Activated gamma-delta T cell treated with anti-CD3 and anti-CD28 coated beads, Interleukin-2, amount 50 U/mL, for 16 hours (primary cell): ENCODE results near the gene RGS19.
"Not testable (repeated sequence)": the region's sequence is repeated elsewhere in the genome, so short reads cannot be mapped to it uniquely, and the experiment has no call there.

Experiments
- DNase-seq: peaks from one replicate; pipeline ENCODE4 v3.0.0-alpha.2; 2020; ENCODE audit warnings: low read depth

The RGS19 gene

GRCh38 chr20:64095455-64095854, 16.1 kb upstream of the RGS19 start:
- DNase-seq, result no peak

GRCh38 chr20:64093013-64093503, 13.7 kb upstream of the RGS19 start:
- DNase-seq, result no peak

DNA sequence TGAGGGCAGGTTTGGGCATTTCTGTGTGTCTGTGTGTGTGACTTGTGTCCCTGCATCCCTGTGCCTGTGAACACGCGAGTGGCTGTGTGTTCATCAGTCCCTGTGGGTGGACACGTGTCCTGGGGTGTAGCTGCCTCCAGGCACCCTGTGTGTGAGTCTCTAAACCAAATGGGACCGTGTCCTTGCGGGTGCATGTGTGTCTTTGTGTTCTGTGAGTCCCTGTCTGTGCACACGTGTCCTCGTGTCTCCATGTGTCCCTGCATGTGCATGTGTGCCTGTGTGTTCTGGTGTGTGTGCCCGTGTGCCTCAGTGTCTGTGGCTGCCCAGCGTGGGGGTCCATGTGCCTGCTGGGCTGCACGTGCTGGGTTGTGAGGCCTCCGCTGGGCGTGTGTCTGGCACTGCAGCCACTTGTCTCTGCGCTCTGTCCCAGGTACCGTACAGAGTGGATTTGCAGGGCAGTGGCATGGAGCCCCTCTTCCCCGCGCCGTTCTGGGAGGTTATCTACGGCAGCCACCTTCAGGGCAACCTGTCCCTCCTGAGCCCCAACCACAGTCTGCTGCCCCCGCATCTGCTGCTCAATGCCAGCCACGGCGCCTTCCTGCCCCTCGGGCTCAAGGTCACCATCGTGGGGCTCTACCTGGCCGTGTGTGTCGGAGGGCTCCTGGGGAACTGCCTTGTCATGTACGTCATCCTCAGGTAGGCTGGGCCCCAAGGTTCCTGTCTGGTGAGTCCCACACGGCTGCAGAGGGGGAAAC, 13.1 kb upstream of the RGS19 start:
- no peak for DNase-seq

- no peak for DNase-seq
Observed at GRCh38 chr20:64091770-64092169, 12.5 kb upstream of the RGS19 start.

GRCh38 chr20:64091340-64091739, 12.0 kb upstream of the RGS19 start:
- no peak for DNase-seq

GRCh38 chr20:64090165-64090564, 10.8 kb upstream of the RGS19 start:
- no peak for DNase-seq

DNA sequence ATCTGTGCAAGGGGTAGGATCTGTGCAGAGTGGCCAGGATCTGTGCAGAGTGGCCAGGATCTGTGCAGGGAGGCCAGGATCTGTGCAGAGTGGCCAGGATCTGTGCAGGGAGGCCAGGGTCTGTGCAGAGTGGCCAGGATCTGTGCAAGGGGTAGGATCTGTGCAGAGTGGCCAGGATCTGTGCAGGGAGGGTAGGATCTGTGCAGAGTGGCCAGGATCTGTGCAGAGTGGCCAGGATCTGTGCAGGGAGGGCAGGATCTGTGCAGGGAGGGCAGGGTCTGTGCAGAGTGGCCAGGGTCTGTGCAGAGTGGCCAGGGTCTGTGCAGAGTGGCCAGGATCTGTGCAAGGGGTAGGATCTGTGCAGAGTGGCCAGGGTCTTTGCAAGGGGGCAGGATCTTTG, 9.3 kb upstream of the RGS19 start:
- DNase-seq, result not testable (repeated sequence)

DNA sequence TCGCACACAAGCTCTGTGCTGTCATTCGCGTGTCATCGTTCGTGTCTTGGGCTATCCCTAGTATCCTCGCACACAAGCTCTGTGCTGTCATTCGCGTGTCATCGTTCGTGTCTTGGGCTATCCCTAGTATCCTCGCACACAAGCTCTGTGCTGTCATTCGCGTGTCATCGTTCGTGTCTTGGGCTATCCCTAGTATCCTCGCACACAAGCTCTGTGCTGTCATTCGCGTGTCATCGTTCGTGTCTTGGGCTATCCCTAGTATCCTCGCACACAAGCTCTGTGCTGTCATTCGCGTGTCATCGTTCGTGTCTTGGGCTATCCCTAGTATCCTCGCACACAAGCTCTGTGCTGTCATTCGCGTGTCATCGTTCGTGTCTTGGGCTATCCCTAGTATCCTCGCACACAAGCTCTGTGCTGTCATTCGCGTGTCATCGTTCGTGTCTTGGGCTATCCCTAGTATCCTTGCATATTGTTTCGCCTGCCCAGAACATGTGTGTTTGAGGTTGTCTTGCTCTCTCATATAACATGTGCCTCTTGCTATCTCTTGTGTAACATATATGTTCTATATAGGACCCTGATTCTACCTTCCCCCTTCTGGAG, 8.0 kb upstream of the RGS19 start:
- DNase-seq, result not testable (repeated sequence)

GRCh38 chr20:64086801-64087200, 7.5 kb upstream of the RGS19 start:
- no peak for DNase-seq

GRCh38 chr20:64084685-64085152, 5.4 kb upstream of the RGS19 start:
- no peak for DNase-seq

DNA sequence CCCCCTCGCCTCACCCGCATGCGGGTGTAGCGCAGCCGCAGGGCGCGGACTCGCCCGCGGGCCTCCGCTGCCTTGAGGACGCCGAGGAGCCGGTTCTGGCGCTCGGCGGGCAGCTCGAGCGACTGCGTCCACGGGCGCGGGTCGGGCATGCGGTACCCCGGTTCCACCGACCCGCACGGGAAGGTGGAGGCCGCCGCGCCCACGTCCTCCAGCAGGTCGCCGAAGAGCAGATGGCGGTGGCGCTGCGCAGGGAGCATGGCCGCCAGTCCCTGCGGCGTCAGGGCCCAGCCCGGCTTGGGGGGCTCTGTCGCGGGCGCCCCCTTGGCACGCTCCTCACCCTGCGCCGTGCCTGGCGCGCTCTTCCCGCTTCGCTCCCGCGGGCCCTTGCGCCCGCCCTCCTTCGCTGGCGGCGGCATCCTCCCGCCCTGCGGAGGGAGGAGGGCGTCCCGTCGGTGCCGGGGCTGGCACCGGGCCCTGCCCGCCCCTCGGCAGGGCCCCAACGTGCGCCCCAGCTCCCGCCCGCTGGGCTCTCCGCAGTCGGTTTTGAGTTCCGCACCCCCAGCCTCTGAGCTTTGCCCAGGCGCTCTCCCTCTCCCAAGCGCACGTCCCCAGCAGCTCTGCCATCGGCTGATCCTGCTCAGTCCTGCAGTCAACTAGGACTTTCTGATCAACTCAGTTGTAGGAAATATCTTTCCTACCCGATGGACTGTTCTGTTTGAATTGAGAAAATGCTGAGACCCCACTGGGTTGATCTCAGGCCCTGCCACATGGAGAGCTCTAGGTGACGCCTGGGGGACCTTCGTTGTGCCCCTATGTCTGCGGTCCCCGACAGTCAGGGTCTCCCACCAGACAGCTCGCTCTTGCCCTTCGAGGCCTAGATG, 4.7 kb upstream of the RGS19 start, which contains the start of gene LKAAEAR1:
Gene LKAAEAR1, minus strand, starts transcription at position 595 of the 881 bp plus-strand sequence. Its CDS starts 179 bp downstream, at position 416.
- no peak for DNase-seq

- peak; percentile 46 for DNase-seq
Observed at GRCh38 chr20:64083378-64083803, 4.1 kb upstream of the RGS19 start.

DNA sequence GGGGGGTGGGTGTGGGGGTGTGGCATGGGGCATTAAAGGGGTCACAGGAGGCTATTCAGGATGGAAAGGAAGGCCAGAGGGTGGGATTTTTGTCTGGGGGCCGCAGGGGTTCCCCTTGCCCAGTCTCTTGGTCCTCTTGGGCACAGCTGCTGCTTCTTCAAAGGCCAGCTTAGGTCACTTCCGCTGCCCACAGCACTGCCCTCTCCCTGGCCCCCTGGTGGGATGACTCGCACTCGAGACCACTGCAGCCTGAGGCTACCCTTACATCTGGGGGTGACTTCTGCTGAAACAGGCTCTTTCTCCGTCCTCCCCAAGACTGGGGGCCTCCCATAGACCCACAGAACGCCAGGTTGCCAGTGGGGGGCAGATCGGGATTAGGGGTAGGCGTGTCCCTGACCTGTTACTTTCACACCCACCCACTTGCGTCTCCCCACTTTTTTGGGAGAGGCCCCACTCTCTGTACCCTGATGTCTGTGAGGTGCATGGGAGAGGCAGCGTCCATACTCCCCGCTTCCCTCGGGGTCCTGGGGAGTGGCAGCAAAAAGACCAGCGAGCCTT, 3.6 kb upstream of the RGS19 start:
- DNase-seq, result no peak

GRCh38 chr20:64082126-64082731, 2.9 kb upstream of the RGS19 start:
- DNase-seq, result no peak

GRCh38 chr20:64081624-64081964, 2.3 kb upstream of the RGS19 start:
- no peak for DNase-seq

DNA sequence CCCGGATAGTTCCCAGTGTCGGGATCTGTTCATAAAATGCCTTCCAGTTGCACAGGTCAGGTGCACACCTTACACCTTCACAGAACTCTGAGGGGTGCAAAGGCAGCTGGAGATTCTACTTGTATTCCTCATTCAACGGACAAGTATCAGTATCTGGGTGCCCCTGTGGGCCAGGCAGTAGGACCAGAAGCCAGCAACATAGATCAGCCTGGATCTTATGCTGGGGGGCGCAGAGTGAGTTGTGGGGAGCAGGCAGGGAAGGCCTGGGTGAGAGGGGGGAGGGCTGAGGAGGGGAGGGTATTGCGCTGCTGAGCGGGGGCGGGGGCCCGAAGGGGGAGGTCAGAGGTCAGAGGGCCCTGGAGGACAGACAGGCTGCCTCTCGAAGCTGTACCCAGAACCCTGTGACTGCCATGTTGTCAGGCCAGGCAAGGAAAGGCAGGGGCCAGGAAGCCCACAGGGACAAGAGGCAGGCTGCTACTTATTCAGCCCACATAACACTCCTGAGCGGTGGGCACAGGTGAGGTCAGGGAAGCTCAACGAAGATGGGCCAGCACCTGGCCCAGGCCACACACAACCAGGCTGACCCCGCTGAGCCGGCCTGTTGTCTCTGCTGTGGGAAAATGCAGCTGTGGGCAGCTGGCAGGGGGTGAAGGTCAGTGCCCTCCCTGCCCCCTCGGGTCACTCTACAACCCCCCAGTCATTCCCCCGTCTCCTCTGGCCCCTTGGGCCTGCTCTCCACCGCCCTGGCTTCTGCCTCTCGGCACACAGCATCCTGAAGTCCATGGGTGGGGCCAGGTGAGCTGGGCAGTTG, 1.7 kb upstream of the RGS19 start:
- no peak for DNase-seq

DNA sequence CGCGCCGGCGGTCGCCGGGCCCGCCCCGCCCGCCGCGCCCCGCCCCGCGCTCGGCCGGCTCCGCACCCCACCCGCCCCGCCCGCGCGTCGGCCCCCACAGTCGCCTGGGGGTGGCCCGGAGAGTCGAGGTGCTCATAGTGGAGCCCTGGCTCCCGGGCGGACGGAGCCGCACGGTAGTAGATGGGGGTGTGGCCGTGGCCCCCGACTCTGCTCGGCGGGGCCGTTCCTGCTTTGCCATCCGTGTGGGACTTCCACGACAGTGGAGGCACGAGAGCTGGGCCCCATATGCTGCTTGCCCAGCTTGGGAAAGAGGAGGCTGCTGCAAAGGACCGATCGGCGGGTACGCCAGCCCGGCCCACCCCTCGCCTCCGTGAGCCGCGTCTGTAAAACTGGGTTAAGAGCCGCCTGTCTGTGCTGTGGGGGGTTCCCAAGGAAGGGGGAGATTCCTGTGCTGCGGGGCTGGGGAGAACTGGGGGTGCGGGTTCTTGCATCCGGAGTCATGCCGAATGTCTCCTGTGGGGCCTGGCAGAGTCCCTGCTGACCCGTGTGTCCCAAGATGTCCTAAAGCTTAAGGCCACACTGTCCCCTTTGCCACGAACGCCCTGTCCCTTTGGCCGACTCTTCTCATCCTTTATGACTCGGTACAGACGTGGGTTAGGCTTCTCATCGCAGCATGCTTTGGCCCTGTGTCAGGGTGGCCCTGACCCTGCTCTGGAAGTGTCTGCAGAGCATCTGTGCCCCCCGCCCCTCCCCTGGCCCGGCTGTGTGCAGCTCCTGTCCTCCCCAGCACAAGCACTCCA, 895 bp upstream of the RGS19 start, which contains the start of gene OPRL1:
Gene OPRL1, plus strand, starts transcription at position 70 of the 800 bp plus-strand sequence. CDS start 12,639 bp downstream, outside the sequence.
- DNase-seq, result peak; percentile 28

DNA sequence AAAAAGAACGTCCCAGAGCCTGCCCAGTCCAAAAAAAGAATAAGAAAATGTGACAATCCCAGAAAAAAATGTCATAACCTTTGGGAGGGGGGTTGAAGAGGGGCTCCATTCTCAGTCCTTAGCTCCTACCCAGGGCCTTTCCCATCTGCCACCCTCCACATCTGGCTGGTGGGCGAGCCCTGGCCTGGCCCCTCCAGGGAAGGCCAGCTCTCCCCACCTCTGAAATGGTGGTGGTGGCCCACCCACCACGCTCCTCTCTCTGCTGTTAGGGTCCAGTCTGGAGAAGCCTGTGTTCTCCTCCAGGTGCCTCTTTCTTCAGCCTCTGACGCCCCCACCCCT, 415 bp downstream of the RGS19 start:
- DNase-seq, result no peak

DNA sequence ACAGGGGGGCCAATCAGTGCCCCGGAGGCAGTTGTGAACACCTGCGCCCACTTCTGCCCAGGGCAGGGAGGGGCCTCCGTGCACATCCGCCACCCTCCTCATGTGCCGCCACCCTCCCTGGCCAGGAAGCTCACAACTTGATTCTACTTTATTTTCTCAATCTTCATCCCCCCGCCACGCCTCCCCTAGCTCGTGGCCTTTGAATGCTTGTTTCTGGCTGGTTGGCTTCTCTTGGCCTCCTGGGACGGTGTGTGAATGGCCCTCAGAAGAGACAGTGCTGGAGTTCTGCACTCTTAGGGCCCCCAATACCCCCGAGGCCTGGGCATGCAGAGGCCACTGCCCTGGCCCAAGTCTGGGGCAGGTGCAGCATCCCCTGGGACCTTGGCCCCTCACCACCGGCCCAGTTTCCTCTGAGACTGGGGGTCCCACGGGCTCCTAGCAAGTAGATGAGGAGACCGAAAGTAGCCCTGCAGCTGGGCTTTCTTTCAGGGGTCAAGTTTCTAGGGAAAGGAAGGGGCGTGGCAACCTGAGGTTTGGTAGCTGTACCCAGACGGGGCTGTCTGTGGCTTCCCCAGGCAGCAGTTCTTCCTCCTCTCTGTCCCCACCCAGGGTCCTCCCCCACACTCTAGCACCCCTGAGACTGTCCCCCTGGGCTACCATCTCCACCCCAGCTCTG, 1.3 kb downstream of the RGS19 start:
- peak; percentile 29 for DNase-seq

DNA sequence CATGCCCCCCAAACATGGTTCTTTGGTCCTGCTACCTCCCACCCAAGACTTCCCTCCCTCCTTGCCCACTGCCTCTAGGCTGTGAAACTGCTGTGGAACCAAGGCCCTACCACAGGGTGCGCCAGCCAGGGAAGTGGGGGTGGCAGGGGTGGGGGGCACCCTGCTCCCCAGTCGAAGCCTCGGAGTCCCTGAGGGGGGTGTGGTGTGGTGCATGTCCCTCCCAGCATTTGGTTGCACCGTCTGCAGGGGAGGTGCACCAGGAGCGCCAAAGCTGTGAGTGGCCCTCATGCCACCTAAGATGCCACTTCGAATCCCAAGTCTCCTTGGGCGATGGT, 1.8 kb downstream of the RGS19 start:
- DNase-seq, result no peak
